Measurements from ENCODE around the gene ATN1.
"Not testable (repeated sequence)": the region's sequence is repeated elsewhere in the genome, so short reads cannot be mapped to it uniquely, and the experiment has no call there.

ATN1 gene

DNA sequence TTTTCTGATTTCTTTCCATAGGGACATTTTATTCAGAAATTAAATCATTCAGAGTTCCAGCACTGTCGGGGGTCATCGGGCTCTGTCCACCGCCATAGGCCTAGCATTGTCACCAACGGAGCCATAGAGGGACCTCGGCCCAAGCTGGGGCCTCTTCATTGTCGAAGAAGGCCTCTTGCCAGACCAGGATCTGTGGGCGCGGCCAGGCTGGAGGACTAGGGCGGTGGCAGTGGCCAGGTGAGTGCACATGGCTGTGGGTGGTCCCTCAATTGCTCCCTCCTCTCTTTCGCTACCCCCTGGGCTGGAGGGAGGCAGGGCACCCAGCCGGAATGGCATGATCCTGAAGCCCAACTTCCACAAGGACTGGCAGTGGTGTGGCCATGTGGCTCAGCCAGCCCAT lies 44.1 kb upstream of the ATN1 start:
- H3K4me3 ChIP-seq (replicated peaks; ENCODE audit: insufficient read depth, low read length): no peak overlapping the region
- DNase-seq (ENCODE audit: low read depth in 1 of 2, low spot score in 1 of 2): no peak
- TF ChIP-seq, protein P1, sequence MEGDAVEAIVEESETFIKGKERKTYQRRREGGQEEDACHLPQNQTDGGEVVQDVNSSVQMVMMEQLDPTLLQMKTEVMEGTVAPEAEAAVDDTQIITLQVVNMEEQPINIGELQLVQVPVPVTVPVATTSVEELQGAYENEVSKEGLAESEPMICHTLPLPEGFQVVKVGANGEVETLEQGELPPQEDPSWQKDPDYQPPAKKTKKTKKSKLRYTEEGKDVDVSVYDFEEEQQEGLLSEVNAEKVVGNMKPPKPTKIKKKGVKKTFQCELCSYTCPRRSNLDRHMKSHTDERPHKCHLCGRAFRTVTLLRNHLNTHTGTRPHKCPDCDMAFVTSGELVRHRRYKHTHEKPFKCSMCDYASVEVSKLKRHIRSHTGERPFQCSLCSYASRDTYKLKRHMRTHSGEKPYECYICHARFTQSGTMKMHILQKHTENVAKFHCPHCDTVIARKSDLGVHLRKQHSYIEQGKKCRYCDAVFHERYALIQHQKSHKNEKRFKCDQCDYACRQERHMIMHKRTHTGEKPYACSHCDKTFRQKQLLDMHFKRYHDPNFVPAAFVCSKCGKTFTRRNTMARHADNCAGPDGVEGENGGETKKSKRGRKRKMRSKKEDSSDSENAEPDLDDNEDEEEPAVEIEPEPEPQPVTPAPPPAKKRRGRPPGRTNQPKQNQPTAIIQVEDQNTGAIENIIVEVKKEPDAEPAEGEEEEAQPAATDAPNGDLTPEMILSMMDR (IDR thresholded peaks at IDR 0.05; ENCODE audit: insufficient read depth, low read length): no peak
- TF ChIP-seq, protein P2, sequence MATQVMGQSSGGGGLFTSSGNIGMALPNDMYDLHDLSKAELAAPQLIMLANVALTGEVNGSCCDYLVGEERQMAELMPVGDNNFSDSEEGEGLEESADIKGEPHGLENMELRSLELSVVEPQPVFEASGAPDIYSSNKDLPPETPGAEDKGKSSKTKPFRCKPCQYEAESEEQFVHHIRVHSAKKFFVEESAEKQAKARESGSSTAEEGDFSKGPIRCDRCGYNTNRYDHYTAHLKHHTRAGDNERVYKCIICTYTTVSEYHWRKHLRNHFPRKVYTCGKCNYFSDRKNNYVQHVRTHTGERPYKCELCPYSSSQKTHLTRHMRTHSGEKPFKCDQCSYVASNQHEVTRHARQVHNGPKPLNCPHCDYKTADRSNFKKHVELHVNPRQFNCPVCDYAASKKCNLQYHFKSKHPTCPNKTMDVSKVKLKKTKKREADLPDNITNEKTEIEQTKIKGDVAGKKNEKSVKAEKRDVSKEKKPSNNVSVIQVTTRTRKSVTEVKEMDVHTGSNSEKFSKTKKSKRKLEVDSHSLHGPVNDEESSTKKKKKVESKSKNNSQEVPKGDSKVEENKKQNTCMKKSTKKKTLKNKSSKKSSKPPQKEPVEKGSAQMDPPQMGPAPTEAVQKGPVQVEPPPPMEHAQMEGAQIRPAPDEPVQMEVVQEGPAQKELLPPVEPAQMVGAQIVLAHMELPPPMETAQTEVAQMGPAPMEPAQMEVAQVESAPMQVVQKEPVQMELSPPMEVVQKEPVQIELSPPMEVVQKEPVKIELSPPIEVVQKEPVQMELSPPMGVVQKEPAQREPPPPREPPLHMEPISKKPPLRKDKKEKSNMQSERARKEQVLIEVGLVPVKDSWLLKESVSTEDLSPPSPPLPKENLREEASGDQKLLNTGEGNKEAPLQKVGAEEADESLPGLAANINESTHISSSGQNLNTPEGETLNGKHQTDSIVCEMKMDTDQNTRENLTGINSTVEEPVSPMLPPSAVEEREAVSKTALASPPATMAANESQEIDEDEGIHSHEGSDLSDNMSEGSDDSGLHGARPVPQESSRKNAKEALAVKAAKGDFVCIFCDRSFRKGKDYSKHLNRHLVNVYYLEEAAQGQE (IDR thresholded peaks at IDR 0.05; ENCODE audit: insufficient replicate concordance, low read depth): no peak
- TF ChIP-seq GABPA (IDR thresholded peaks at IDR 0.05; ENCODE audit: low read depth) (no peak), SPI1 (IDR thresholded peaks at IDR 0.05; ENCODE audit: borderline replicate concordance, low read depth) (no peak), POLR2AphosphoS5 (IDR thresholded peaks at IDR 0.05; ENCODE audit: low read depth) (no peak)
- H3K27ac ChIP-seq (replicated peaks): no peak overlapping the region
- no peaks in the 10 kb centered on the region for H3K27me3 ChIP-seq (ENCODE audit: insufficient read depth, poor library complexity, severe bottlenecking)

DNA sequence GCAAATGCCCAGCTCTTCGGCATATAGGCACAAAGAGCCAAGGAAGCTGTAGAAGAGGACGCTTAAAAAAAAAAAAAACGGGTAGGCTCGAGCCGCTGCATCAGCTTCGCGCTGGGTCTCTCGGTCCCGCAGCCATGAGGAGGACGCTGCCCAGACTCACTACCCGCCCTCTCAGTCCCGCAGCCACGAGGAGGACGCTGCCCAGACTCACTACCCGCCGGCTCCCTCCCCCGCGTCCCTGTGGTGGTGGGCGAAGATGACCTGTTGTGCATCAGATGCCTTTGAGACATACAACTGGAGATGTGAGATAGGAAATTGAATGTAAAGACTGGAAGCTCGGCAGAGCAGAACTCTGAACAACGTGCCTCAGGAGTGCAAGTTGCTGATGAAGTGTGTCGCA lies 43.2 kb upstream of the ATN1 start:
- Histone ChIP-seq H3K27me3 (ENCODE audit: insufficient read depth, poor library complexity, severe bottlenecking) (no peaks in the 10 kb centered on the region), H3K4me3 (replicated peaks; ENCODE audit: insufficient read depth, low read length) (no peak overlapping the region), H3K27ac (replicated peaks) (no peak overlapping the region)
- DNase-seq (ENCODE audit: low read depth in 1 of 2, low spot score in 1 of 2): no peak
- no peak for TF ChIP-seq SPI1 (IDR thresholded peaks at IDR 0.05; ENCODE audit: borderline replicate concordance, low read depth)
- TF ChIP-seq POLR2AphosphoS5 (IDR thresholded peaks at IDR 0.05; ENCODE audit: low read depth): no peak
- TF ChIP-seq, protein P2 (IDR thresholded peaks at IDR 0.05; ENCODE audit: insufficient replicate concordance, low read depth): no peak
- TF ChIP-seq, protein P1 (IDR thresholded peaks at IDR 0.05; ENCODE audit: insufficient read depth, low read length): no peak
- TF ChIP-seq GABPA (IDR thresholded peaks at IDR 0.05; ENCODE audit: low read depth): no peak

DNA sequence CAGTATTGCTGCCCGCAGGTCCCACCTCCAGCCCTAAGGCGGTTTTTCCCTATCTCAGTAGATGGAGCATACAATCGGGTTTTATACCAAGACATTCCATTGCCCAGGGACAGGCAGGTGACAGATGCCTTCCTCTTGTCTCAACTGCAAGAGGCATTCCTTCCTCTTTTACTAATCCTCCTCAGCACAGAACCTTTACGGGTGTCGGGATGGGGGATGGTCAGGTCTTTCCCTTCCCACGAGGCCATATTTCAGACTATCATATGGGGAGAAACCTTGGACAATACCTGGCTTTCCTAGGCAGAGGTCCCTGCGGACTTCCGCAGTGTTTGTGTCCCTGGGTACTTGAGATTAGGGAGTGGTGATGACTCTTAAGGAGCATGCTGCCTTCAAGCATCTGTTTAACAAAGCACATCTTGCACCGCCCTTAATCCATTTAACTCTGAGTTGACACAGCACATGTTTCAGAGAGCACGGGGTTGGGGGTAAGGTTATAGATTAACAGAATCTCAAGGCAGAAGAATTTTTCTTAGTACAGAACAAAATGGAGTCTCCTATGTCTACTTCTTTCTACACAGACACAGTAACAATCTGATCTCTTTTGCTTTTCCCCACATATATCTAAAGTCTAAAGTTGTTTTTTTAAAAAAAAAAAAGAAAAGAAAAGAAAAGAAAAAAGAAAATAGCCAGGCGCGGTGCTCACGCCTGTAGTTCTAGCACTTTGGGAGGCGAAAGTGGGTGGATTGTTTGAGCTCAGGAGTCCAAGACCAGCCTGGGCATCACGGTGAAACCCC lies 41.4 kb upstream of the ATN1 start:
- TF ChIP-seq SPI1 (IDR thresholded peaks at IDR 0.05; ENCODE audit: borderline replicate concordance, low read depth): 0 out of 2 replicates have a peak, but pooled peaks have one; percentile 21
- peak in 1 of 2 experiments; percentile 61 for DNase-seq (ENCODE audit: low read depth in 1 of 2, low spot score in 1 of 2)
- not testable (repeated sequence) for H3K27me3 ChIP-seq (ENCODE audit: insufficient read depth, poor library complexity, severe bottlenecking); H3K4me3 ChIP-seq (replicated peaks; ENCODE audit: insufficient read depth, low read length)
- H3K27ac ChIP-seq (replicated peaks): peak overlapping the region; percentile 49

DNA sequence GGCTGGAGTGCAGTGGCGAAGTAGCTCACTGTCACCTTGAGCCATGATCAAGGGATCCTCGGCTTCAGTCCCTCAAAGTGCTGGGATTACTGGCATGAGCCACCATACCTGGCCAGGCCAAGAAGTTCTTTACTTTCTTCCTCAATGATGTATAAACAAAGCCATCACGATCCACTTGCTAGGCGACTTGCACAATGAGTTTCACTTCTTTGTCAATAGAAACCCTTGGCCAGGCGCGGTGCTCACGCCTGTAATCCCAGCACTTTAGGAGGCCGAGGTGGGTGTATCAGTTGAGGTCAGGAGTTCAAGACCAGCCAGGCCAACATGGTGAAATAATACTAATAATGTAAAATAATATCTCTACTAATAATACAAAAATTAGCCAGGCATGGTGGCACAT lies 40.3 kb upstream of the ATN1 start:
- Histone ChIP-seq H3K27ac (replicated peaks) (peak overlapping the region; percentile 30), H3K4me3 (replicated peaks; ENCODE audit: insufficient read depth, low read length) (no peak overlapping the region), H3K27me3 (ENCODE audit: insufficient read depth, poor library complexity, severe bottlenecking) (no peaks in the 10 kb centered on the region)
- peak in 1 of 2 experiments; percentile 62 for DNase-seq (ENCODE audit: low read depth in 1 of 2, low spot score in 1 of 2)
- TF ChIP-seq, protein P2 (IDR thresholded peaks at IDR 0.05; ENCODE audit: insufficient replicate concordance, low read depth): no peak
- TF ChIP-seq GABPA (IDR thresholded peaks at IDR 0.05; ENCODE audit: low read depth) (no peak), POLR2AphosphoS5 (IDR thresholded peaks at IDR 0.05; ENCODE audit: low read depth) (no peak), SPI1 (IDR thresholded peaks at IDR 0.05; ENCODE audit: borderline replicate concordance, low read depth) (no peak)
- TF ChIP-seq, protein P1 (IDR thresholded peaks at IDR 0.05; ENCODE audit: insufficient read depth, low read length): no peak
